HL-60 (cell line): ENCODE measurements around the gene PHC2.

Experiments
- DNase-seq, 2 experiments: peaks; one replicate each; pipeline ENCODE4 v3.0.0-alpha.2; 2010 to 2020; ENCODE audit warnings: low read depth in 1 of 2, low spot score in 1 of 2
- H3K27ac ChIP-seq: fragments of 250-450 bp; sonication (Bioruptor Pico); replicated peaks from 2 replicates; pipeline ENCODE4 v1.5.1; 2020; ENCODE audit warnings: mild to moderate bottlenecking, moderate library complexity
- H3K27me3 ChIP-seq: fragments of 250-450 bp; sonication (Bioruptor Pico); 2 replicates; pipeline ENCODE4 v1.5.1; 2021; ENCODE audit warnings: mild to moderate bottlenecking, moderate library complexity; ENCODE audit not compliant: insufficient read depth, poor library complexity, severe bottlenecking
- H3K4me3 ChIP-seq: replicated peaks from 2 replicates; pipeline ENCODE4 v1.5.1; 2011; ENCODE audit warnings: mild to moderate bottlenecking, control low read depth, low read length; ENCODE audit not compliant: insufficient read depth
- GABPA ChIP-seq: IDR thresholded peaks from 2 replicates; pipeline ENCODE4 v1.6.1; 2012; ENCODE audit warnings: low read depth
- POLR2AphosphoS5 ChIP-seq: IDR thresholded peaks from 2 replicates; pipeline ENCODE4 v1.6.1; 2012; ENCODE audit warnings: low read depth
- SPI1 ChIP-seq: IDR thresholded peaks from 2 replicates; pipeline ENCODE4 v1.6.1; 2012; ENCODE audit warnings: low read depth, mild to moderate bottlenecking, borderline replicate concordance
- TF ChIP-seq, protein P1 (sequence below): IDR thresholded peaks from 2 replicates; pipeline ENCODE4 v1.6.1; 2012; ENCODE audit warnings: low read depth; ENCODE audit not compliant: insufficient replicate concordance
- TF ChIP-seq, protein P2 (sequence below): IDR thresholded peaks from one replicate; pipeline ENCODE4 v1.5.1; 2011; ENCODE audit warnings: low read length, control low read depth, inconsistent platforms; ENCODE audit not compliant: insufficient read depth

The PHC2 gene

DNA sequence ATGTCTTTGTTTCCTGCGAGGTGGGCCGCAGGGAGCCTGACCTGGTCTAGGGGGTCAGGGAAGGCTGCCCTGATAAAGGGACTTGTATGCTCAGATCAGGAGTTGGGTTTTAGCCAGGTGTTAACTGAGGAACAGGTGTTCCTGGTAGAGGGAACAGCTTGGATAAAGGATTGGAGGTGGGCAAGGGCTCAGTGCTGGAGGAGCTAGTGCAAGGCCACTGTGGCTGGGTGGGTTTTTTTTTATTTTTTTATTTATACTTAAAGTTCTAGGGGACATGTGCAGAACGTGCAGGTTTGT lies 141.1 kb downstream of the PHC2 start:
- Histone ChIP-seq H3K27ac (no peak overlapping the region), H3K27me3 (no peaks in the 10 kb centered on the region), H3K4me3 (no peak overlapping the region)
- no peak for TF ChIP-seq GABPA
- TF ChIP-seq, protein P1, sequence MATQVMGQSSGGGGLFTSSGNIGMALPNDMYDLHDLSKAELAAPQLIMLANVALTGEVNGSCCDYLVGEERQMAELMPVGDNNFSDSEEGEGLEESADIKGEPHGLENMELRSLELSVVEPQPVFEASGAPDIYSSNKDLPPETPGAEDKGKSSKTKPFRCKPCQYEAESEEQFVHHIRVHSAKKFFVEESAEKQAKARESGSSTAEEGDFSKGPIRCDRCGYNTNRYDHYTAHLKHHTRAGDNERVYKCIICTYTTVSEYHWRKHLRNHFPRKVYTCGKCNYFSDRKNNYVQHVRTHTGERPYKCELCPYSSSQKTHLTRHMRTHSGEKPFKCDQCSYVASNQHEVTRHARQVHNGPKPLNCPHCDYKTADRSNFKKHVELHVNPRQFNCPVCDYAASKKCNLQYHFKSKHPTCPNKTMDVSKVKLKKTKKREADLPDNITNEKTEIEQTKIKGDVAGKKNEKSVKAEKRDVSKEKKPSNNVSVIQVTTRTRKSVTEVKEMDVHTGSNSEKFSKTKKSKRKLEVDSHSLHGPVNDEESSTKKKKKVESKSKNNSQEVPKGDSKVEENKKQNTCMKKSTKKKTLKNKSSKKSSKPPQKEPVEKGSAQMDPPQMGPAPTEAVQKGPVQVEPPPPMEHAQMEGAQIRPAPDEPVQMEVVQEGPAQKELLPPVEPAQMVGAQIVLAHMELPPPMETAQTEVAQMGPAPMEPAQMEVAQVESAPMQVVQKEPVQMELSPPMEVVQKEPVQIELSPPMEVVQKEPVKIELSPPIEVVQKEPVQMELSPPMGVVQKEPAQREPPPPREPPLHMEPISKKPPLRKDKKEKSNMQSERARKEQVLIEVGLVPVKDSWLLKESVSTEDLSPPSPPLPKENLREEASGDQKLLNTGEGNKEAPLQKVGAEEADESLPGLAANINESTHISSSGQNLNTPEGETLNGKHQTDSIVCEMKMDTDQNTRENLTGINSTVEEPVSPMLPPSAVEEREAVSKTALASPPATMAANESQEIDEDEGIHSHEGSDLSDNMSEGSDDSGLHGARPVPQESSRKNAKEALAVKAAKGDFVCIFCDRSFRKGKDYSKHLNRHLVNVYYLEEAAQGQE = no peak
- no peak for TF ChIP-seq POLR2AphosphoS5
- TF ChIP-seq, protein P2, sequence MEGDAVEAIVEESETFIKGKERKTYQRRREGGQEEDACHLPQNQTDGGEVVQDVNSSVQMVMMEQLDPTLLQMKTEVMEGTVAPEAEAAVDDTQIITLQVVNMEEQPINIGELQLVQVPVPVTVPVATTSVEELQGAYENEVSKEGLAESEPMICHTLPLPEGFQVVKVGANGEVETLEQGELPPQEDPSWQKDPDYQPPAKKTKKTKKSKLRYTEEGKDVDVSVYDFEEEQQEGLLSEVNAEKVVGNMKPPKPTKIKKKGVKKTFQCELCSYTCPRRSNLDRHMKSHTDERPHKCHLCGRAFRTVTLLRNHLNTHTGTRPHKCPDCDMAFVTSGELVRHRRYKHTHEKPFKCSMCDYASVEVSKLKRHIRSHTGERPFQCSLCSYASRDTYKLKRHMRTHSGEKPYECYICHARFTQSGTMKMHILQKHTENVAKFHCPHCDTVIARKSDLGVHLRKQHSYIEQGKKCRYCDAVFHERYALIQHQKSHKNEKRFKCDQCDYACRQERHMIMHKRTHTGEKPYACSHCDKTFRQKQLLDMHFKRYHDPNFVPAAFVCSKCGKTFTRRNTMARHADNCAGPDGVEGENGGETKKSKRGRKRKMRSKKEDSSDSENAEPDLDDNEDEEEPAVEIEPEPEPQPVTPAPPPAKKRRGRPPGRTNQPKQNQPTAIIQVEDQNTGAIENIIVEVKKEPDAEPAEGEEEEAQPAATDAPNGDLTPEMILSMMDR = no peak
- TF ChIP-seq SPI1 = no peak
- no peak for DNase-seq

DNA sequence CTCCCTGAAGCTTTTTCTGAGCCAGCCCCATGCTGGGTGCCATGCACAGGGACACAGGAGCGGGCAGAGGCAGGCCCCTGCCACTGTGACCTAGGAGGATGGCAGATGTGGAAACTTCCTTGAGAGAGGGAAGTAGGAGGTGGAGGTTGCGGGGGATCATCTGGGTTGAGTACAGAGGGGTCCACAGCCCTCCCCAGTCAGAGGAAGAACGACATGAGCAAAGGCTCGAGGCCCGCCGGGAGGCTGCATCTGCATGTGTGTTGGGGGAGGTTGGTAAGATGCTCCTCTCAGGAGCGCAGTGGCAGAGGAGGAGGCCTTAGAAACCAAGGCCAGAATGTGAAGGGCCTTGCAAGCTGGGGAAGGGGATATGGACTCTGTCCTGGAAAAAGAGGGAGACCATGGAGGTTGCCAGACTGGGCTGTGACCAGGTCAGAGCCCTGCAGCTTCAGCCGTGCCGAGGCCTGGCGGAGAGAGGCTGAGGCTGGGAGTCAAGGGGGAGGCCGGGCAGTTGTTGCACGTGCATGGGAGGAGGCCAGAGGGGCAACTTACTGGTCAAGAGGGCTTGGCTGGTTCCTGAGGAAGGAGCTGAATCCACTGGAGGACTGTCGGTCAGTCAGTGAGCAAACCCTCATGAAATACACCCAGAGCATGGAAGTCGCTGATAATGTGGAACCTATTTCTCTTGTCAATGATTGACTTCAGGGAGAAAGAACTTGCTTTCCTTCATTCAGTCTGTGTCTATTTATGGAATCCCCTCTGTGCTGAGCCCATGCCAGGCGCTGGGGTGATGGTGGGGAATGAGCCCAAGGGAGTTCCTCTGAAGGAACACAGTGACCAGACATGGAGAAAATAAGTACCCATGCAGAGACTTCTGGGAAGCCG lies 141.7 kb downstream of the PHC2 start:
- no peak overlapping the region for H3K4me3 ChIP-seq
- H3K27me3 ChIP-seq = no peaks in the 10 kb centered on the region
- TF ChIP-seq, protein P1 = no peak
- TF ChIP-seq GABPA = no peak
- no peak for TF ChIP-seq POLR2AphosphoS5
- TF ChIP-seq, protein P2 = no peak
- no peak for TF ChIP-seq SPI1
- H3K27ac ChIP-seq = no peak overlapping the region
- no peak for DNase-seq

DNA sequence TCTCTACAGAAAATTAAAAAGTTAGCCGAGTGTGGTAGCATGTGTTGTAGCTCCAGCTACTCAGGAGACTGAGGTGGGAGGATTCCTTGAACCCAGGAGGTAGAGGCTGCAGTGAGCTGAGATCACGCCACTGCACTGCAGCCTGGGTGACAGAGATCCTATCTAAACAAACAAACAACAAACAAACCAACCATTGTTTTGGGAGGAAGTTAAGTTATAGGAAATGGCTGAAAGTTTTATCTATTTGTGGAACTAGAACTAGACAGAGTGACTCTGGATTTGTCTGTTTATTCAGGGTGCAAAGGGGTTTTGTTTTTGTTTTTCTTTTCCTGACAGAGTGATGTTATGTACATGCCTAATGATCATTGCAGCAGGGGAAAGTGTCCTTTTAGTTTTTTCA lies 143.6 kb downstream of the PHC2 start:
- H3K4me3 ChIP-seq = no peak overlapping the region
- DNase-seq = no peak
- TF ChIP-seq GABPA (no peak), SPI1 (no peak), POLR2AphosphoS5 (no peak)
- TF ChIP-seq, protein P2 = no peak
- TF ChIP-seq, protein P1 = no peak
- no peak overlapping the region for H3K27ac ChIP-seq
- H3K27me3 ChIP-seq = no peaks in the 10 kb centered on the region
